NCI-H526 treated with DMSO at 0.1 percent for 48 hours (cell line): ENCODE data around the gene RC3H1.
A peak's percentile ranks its signal among the peaks of the same experiment; 100 is the strongest.
"Not testable (repeated sequence)": the region's sequence is repeated elsewhere in the genome, so short reads cannot be mapped to it uniquely, and the experiment has no call there.

Source experiments
- DNase-seq: peaks from one replicate; lab custom pipeline; 2025; lab: John Stamatoyannopoulos, UW

RC3H1 gene, protein sequence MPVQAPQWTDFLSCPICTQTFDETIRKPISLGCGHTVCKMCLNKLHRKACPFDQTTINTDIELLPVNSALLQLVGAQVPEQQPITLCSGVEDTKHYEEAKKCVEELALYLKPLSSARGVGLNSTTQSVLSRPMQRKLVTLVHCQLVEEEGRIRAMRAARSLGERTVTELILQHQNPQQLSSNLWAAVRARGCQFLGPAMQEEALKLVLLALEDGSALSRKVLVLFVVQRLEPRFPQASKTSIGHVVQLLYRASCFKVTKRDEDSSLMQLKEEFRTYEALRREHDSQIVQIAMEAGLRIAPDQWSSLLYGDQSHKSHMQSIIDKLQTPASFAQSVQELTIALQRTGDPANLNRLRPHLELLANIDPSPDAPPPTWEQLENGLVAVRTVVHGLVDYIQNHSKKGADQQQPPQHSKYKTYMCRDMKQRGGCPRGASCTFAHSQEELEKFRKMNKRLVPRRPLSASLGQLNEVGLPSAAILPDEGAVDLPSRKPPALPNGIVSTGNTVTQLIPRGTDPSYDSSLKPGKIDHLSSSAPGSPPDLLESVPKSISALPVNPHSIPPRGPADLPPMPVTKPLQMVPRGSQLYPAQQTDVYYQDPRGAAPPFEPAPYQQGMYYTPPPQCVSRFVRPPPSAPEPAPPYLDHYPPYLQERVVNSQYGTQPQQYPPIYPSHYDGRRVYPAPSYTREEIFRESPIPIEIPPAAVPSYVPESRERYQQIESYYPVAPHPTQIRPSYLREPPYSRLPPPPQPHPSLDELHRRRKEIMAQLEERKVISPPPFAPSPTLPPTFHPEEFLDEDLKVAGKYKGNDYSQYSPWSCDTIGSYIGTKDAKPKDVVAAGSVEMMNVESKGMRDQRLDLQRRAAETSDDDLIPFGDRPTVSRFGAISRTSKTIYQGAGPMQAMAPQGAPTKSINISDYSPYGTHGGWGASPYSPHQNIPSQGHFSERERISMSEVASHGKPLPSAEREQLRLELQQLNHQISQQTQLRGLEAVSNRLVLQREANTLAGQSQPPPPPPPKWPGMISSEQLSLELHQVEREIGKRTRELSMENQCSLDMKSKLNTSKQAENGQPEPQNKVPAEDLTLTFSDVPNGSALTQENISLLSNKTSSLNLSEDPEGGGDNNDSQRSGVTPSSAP

DNA sequence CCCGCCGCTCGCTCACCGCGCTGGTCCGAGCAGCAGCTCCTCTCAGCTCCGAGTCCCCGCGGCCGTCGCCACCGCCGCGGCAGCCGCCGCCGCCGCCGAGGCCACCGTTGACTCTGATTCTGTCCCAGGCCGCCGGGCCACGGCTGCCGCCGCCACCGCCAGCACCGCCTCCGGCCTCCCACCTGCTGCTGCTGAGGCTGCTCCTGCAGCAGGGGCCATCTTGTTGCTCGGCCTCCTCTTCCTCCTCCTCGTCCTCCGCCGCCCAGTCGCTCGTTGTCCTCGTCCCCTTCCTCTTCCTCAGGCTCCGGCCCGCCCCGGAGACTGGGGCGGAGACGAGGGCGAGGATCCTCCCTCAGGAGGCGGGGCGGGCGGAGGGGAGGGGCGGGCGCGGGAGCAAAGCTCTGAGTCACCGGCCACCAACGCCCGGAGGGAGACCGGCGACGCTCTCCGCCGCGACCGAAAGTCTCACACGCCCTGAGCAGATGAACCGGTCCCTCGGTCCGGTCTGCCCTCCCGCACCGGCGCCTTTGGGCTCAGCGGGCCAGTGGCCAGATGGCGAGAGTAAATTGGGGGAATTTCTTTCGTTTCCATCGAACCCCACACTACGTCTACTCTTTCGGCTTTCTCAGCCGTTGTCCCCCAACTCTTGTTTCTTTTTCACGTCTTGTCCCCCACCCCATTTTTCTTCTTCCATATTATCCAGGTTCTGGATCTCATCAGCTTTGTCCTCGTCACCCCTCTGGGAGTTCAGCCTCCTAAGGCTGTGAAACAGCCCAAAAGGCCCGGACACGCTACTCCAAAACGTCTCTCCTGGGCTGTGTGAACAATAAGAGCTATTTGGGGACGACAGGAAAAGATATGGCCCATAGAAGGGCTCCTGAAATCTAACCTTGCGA is at the start of gene RC3H1:
TSS of gene RC3H1 (minus strand) at position 278 of the 896 bp plus-strand sequence. CDS start 29,372 bp downstream, outside the sequence.
- DNase-seq, result peak; percentile 94

DNA sequence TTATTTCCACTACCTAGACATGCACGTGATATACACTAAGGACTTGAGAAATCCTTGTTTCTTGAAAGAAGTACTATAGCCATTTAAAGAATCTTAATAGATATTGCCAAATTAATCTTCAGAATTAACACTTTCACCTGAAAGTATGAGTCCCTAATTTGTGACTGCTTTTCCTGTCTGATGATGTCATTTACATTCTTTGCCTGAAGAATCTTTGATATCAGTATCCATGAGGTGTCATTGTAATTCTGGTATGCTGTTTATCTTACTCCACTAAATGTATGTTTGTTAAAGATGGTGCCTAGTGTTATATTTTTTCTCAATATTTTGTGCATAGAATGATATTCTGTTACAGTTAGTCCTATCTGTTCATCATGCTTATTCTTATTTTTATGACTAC is 48.5 kb upstream of the RC3H1 start:
- DNase-seq, result no peak

DNA sequence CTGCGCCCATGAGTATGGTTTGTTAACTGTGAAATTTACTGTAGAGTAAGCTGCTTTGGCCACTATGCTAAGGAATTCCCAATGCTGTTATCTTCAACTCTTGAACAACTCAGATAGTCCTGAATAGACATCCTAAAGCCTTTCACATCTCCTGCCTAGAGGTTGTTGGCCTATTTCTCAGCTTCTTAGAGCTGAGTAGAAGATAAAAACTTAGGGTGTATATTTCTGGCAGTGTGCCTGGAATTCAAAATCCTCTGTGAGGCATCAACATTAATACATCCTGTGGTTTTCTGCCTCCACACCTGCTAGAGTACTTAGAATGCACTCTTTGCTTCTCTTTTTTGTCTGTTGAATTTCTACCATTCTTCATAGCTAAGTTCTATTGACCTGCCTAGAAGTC is 45.8 kb upstream of the RC3H1 start:
- no peak for DNase-seq

DNA sequence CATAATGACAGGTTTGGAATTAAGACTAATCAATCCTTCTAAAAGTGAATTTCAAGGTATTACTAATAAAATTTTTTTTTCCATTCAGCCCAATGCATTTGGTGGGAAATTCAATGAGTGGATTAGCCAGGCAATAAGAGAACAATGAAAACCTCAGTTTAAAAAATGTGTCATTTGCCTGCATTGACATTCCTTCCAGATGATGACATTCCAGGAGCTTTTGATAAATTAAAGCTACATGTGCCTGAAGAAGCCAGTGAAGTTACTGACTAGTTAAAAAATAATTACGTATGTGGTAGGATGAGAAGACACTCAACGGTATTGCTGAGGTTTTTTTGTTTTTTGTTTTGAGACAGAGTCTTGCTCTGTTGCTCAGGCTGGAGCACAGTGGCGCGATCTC is 37.9 kb upstream of the RC3H1 start:
- DNase-seq, result no peak

DNA sequence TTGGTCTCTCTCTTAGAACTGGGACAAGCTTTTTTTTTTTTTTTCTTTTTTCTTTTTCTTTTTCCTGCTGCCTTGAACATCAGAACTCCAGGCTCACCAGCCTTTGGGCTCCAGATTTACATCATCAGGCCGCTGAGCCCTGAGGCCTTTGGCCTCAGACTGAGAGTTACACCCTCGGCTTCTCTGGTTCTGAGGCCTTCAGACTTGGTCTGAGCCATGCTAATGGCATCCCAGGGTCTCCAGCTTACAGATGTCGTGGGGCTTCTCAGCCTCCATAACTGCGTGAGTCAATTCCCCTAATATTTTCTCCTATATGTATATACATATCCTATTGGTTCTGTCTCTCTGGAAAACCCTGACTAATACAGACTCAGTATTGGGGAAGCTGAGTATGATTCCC is 36.5 kb upstream of the RC3H1 start:
- DNase-seq, result no peak

DNA sequence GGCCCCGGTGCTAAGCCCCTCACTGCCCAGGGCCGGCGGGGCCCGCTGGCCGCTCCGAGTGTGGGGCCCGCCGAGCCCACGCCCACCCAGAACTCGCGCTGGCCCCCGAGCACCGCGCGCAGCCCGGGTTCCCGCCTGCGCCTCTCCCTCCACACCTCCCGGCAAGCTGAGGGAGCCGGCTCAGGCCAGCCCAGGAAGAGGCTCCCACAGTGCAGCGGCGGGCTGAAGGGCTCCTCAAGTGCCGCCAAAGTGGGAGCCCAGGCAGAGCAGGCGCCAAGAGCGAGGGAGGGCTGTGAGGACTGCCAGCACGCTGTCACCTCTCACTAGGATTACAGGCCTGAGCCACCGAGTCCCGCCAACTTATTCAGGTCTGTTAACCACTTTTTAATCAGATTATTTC is 34.5 kb upstream of the RC3H1 start:
- not testable (repeated sequence) for DNase-seq

DNA sequence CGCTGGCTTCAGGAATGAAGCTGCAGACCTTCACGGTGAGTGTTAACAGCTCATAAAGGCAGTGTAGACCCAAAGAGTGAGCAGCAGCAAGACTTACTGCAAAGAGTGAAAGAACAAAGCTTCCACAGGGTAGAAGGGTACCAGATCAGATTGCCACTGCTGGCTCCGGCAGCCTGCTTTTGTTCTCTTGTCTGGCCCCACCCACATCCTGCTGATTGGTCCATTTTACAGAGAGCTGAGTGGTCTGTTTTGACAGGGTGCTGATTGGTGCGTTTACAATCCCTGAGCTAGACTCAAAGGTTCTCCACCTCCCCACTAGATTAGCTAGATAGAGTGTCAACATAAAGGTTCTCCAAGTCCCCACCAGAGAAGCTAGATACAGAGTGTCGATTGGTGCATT is 33.6 kb upstream of the RC3H1 start:
- DNase-seq, result not testable (repeated sequence)

DNA sequence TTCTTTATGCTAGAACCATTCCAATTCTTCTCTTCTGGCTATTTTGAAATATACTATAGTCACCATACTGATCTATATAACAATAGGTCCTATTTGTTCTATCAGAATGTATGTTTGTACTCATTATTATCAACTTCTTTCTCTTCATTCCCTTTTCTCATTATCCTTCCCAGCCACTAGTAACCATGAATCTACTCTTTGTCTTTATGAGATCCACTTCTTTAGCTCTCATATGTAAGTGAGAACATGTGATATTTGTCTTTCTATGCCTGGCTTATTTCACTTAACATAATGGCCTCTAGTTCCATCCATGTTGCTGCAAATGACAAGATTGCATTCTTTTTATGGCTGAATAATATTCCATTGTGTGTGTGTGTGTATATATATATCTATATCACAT is 31.7 kb upstream of the RC3H1 start:
- DNase-seq, result no peak

DNA sequence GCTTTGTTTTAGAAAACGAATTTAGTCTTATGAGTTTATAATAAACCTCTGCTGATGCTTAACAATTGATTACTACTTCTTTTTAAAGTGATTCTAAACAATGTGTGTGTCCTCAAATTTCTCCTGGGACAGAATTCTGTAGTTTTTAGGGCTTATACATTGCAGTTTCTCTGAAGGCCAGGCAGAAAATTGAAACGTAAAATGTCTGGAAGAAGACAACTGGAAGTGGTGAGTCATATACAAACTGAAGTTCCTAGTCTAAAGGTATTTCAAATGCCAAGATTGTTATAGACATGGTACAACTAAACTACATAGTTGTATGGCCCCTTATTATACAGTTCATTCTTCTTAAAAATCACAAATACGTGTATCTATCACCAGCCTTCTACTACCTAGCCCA is 30.5 kb upstream of the RC3H1 start:
- DNase-seq, result no peak

DNA sequence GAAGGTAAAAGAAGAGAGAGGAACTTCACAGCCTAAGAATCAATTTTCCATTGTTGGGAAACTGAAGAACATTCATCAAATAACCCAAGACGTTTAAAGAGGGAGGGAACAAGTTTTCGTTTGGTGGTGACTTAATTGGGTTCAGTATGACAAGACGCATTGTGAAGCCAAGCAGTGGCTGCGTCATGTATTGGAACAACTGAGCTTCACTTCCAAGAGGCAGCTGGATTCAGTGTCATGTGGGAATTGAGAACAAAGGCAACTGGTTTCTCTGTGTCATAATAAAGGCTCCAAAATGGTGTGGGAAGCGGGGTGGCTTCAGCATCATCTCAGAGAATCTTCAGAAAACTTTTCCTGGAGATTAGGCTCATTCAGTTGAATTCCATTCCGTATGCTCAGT is 29.8 kb upstream of the RC3H1 start:
- DNase-seq, result no peak

DNA sequence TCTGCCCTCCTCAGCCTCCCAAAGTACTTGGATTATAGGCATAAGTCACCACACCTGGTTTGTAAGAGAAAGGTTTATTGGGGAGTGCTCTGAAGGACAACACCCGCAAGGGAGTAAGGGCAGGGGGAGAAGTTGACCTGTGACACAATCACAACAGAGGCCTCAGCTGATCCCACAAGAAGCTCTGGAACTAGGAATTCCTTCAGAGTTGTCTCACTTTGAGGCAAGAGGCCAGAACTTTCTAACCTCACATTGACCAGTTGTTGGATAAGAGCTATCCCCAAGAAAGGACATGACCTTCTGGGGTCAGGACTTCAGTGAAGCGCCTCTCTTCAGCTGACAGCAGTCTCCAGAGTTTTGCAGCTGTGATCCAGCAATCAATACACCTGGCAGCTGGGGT is 27.4 kb upstream of the RC3H1 start:
- DNase-seq, result no peak

DNA sequence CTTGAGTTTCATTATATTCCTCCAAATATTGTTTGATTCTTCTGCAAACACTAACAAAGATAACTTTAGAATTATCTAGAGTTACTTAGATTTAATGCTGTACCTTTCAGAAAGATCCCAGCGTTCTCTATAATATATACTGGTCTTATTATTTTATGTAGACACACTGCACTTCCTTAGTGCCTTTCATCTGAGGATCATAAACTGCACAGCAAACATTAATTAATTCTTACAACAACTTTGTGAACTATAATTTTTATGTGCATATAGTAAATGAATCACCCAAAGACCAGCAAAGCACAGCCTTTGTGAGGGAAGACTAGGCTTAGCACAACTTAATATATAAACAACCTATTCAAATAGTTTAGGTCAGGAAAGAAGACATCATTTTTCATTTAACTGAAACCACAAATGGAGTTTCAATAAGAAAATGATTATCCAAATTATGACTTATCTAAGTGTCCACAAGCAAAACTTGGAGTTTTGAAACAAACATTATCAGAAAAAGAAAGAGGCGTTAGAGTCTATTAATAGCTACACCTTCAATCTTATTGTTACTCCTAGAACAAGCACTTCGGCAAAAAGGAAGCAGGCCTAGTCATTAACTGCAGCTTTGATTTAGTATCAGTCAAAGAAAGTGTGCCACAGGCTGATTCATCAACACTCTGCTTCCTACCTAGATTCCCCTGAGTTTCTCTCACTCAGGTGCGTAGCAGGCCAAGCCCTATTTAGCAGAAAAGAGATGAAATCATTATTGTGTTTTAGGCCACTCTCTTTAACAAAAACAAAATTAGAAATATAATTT is 22.5 kb upstream of the RC3H1 start:
- DNase-seq, result no peak

DNA sequence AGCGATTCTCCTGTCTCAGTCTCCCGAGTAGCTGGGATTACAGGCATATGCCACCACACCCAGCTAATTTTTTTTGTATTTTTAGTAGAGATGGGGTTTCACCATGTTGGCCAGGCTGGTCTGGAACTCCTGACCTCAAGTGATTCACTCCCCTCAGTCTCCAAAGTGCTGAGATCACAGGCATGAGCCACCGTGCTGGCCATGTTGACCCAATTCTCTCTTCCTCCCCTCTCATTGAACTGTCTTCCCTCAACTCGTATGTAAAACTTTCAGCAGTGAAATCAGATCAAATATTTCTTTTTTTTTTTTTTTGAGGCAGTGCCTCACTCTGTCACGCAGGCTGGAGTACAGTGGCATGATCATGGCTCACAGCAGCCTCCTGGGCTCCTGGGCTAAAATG is 20.4 kb upstream of the RC3H1 start:
- DNase-seq, result not testable (repeated sequence)

DNA sequence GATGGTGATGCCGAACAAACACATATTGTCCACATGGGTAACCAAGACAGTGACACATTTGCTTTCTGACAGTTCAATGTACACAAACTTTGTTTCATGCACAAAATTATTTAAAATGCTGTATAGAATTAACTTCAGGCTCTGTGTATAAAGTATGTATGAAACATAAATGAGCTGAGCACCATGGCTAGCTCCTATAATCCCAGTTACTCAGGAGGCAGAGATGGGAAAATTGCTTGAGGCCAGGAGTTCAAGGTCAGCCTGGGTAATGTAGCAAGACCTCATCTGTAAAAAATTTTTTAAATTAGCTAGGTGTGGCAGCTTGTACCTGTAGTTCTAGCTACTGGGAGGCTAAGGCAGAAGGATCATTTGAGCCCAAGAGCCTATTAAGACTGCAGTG is 19.2 kb upstream of the RC3H1 start:
- no peak for DNase-seq

DNA sequence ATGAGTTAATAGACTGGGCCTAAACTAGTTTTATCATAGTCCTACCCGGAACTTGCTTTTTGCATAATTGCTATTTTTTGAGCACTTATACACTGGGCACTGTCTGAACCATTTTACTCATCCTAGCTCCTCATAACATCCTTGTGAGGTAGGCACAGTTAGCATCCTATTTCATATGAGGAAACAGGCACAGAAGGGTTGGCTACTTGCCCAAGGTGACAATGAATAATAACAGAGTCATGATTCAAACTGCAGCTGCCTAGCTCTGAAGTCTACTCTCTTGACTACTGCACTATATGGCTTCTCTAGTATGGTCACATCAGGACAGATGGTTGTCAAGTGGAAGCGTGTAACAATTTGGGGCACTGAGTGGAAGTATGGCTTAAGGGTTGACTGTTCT is 18.2 kb upstream of the RC3H1 start:
- no peak for DNase-seq

DNA sequence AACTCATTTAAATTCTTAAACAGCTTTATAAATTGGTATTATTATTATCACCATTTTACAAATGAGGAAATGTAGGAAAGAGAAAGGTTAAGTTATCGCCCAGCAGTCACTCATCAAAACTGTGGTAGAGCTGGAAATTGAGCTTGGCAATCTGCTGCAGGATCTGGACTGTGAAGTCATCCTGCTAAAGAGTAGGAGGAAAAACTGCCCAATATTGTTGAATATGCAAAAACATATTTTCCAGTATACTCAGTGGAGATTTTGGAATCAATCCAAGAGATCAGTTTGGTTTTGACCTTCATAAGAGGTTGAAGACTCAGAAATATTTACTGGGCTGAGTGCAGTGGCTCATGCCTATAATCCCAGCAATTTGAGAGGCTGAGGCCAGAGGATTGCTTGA is 16.9 kb upstream of the RC3H1 start:
- no peak for DNase-seq

DNA sequence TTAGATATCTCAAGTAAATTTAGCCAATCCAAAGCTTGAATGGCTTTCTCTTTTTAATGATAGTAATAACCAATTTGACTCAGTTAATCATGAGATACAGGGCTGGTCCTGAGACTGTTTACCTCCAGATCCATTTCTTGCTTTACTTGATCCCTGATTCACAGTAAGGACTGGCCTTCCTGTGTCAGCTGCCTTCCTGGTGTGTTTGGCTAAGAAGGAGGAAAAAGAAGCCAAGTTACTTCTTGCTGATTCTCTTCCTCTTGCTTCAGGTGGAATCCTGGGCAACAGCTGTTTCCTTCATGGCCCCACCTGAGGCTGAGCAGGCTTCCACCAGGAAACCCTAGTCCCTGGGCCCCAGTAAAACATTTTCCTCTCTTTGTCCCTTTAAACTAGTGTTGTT is 14.6 kb upstream of the RC3H1 start:
- no peak for DNase-seq

DNA sequence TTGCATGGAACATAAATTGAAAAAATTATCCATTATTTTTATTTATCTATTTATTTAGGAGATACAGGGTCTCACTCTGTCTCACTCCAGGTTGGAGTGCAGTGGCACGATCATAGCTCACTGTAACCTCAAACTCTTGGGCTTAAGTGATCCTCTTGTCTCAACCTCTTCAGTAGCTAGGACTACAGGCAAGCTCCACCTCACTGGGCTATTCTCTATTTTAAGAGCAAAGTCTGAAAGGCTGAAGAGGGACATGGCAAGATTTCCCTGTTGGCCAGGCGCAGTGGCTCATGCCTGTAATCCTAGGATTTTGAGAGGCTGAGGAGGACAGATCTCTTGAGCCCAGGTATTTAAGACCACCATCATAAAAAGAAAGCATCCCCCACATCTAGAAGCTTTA is 14.0 kb upstream of the RC3H1 start:
- no peak for DNase-seq

DNA sequence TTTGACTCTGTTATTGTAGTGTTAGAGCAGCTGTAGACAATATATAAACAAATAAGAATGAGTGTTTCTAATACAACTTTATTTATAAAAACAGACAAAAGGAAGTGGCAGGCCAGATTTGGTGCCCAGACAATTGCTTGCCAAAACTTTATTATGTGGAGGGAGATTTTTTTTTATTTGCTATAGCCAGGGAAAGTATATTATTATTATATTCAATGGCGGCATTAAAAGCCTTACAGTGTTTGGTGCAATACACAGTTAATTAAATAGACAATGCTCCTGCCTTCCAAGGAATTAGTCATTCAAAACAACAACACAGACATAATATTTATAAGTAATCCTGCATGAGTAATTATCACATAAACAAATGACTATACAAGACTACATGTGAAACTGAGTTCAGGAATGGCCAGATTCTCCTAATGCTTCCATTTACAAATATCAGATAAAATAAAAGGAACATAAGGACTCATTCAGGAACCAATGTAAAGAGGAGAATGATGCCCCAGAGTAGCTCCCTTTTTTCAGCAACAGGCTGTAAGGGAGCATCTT is 10.6 kb upstream of the RC3H1 start:
- no peak for DNase-seq

DNA sequence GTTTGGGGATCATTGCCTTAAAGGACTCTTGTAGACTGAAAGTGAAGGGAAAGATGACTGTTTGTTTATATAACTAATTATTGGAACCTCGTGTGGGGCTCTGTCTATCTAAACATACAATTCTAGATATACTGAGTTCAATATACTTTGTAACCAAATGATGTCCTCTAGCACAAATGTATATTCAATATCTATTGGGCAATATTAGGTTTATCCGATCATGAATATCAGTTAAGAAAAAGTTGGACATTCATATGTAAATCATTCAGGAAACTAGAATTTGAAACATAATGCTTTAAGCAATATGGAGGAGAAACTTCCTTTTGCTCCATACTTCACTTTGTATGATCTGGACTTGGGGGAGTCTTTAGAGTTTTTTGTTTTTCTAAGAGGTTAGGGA is 8.9 kb upstream of the RC3H1 start:
- DNase-seq, result no peak

DNA sequence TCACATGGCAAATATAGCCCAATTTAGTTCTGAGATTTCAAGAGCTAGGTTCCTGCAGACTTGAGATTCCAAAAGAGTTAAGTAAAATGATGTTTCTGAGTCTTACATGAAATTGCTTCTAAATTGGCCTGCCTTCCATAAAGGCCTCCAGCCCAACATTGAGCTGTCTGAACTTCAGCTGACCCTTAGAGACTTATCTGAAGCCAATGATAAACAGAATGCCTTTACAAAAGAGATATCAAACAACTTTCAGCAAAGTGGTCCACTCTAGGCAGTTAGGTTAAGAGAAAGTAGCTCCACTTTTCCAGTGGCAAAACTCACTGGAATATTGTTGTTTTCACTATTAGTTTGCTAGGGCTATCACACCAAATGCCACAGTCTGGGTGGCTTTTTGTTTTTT is 6.3 kb upstream of the RC3H1 start:
- no peak for DNase-seq
